Measurements from ENCODE around the gene FCAMR.

FCAMR gene

GRCh38 chr1:206992790-206993189 lies 22.5 kb upstream of the FCAMR start:
- no peak for DNase-seq

GRCh38 chr1:206987873-206988272 lies 17.6 kb upstream of the FCAMR start:
- DNase-seq: no peak

- DNase-seq: no peak
Observed at GRCh38 chr1:206986885-206987284, 16.6 kb upstream of the FCAMR start.

- no peak for DNase-seq
Observed at GRCh38 chr1:206986402-206986801, 16.1 kb upstream of the FCAMR start.

GRCh38 chr1:206985162-206985749 lies 15.0 kb upstream of the FCAMR start:
- DNase-seq: no peak

GRCh38 chr1:206982216-206982615 lies 12.0 kb upstream of the FCAMR start:
- DNase-seq: peak; percentile 59

- DNase-seq: no peak
Observed at GRCh38 chr1:206979379-206980043, 9.3 kb upstream of the FCAMR start.

- no peak for DNase-seq
Observed at GRCh38 chr1:206978259-206978658, 8.0 kb upstream of the FCAMR start.

GRCh38 chr1:206975306-206975705 lies 5.0 kb upstream of the FCAMR start:
- no peak for DNase-seq

- DNase-seq: no peak
Observed at GRCh38 chr1:206974140-206974539, 3.9 kb upstream of the FCAMR start.

GRCh38 chr1:206972728-206973127 lies 2.5 kb upstream of the FCAMR start:
- no peak for DNase-seq

- DNase-seq: no peak
Observed at GRCh38 chr1:206971029-206971655, 882 bp upstream of the FCAMR start.

GRCh38 chr1:206969090-206969489 lies 1.2 kb downstream of the FCAMR start:
- DNase-seq: no peak

GRCh38 chr1:206967096-206967849 lies 3.0 kb downstream of the FCAMR start:
- no peak for DNase-seq

GRCh38 chr1:206965781-206966180 lies 4.5 kb downstream of the FCAMR start:
- no peak for DNase-seq

- DNase-seq: no peak
Observed at GRCh38 chr1:206963740-206964139, 6.5 kb downstream of the FCAMR start.

GRCh38 chr1:206963119-206963712 lies 7.0 kb downstream of the FCAMR start:
- no peak for DNase-seq

GRCh38 chr1:206962272-206962671 lies 8.0 kb downstream of the FCAMR start:
- no peak for DNase-seq

GRCh38 chr1:206961668-206962067 lies 8.6 kb downstream of the FCAMR start:
- DNase-seq: no peak

- DNase-seq: no peak
Observed at GRCh38 chr1:206960676-206961386, 9.4 kb downstream of the FCAMR start.

- DNase-seq: no peak
Observed at GRCh38 chr1:206958144-206958543, 12.1 kb downstream of the FCAMR start.

- no peak for DNase-seq
Observed at GRCh38 chr1:206957639-206958038, 12.6 kb downstream of the FCAMR start.

Measured in stimulated activated CD4-positive, alpha-beta T cell treated with anti-CD3 and anti-CD28 coated beads, Interleukin-4, amount 100 ng/mL, for 1 hour (primary cell).